Measurements from ENCODE around the gene CYP27B1. TPM values are rescaled to one million over a fixed set of nuclear protein-coding genes. Genes with fewer than 3 reads are reported as not detected.

CYP27B1 gene
- total and polyA plus RNA-seq, 9 of the 15 experiments (the other 6 are each of a cell fraction or from before 2014, with no cell fraction given): 0.18 to 4.2 (median 1.8) TPM

GRCh38 chr12:57772429-57773322, 5.8 kb upstream of the CYP27B1 start, which contains the start of gene EEF1AKMT3 (continued):
- TF ChIP-seq ZBTB40 (IDR thresholded peaks at IDR 0.05): 0 out of 2 replicates have a peak, but pooled peaks have one; percentile 36
- no peak for TF ChIP-seq ZBTB40 (CRISPR knock-in tag; IDR thresholded peaks at IDR 0.05)
- TF ChIP-seq DACH1 (IDR thresholded peaks at IDR 0.05; ENCODE audit: partially characterized antibody): no peak
- no peak for TF ChIP-seq SMAD1 (IDR thresholded peaks at IDR 0.05; ENCODE audit: low read depth, low read length, partially characterized antibody)
- TF ChIP-seq PHF8 (IDR thresholded peaks at IDR 0.05; ENCODE audit: borderline replicate concordance, low read length): peak; percentile 18; the same call in 1 of the 2 replicates
- TF ChIP-seq C11orf30 (IDR thresholded peaks at IDR 0.05; ENCODE audit: low read depth): no peak
- no peak for TF ChIP-seq KDM4B (IDR thresholded peaks at IDR 0.05; ENCODE audit: borderline replicate concordance in 2 of 2, low read depth in 1 of 2)
- no peak for TF ChIP-seq XRCC3 (IDR thresholded peaks at IDR 0.05)
- TF ChIP-seq TAF7 (tag; IDR thresholded peaks at IDR 0.05): 0 out of 2 replicates have a peak, but pooled peaks have one; percentile 31
- no peak for TF ChIP-seq RFX5 (IDR thresholded peaks at IDR 0.05; ENCODE audit: low read depth, low read length)
